K562 (cell line): ENCODE measurements around the gene PHLDB3. TPM values are rescaled to one million over a fixed set of nuclear protein-coding genes. Genes with fewer than 3 reads are reported as not detected.

Source experiments
- IRF2 ChIP-seq: sonication (generic); formaldehyde crosslinking; IDR thresholded peaks from 2 replicates; pipeline ENCODE4 v1.8.1; 2022; ENCODE audit warnings: mild to moderate bottlenecking, missing genetic modification reagents
- KAT2B ChIP-seq: IDR thresholded peaks from one replicate; pipeline ENCODE4 v1.6.1; 2012; ENCODE audit warnings: low read depth, mild to moderate bottlenecking, control low read depth, inconsistent platforms, low read length, moderate library complexity
- NELFE ChIP-seq: IDR thresholded peaks from 2 replicates; pipeline ENCODE4 v1.6.1; 2011; ENCODE audit warnings: mild to moderate bottlenecking; ENCODE audit not compliant: insufficient read depth, insufficient read length
- SMAD1 ChIP-seq: fragments of 150-350 bp; IDR thresholded peaks from 2 replicates; pipeline ENCODE4 v1.6.1; 2014; ENCODE audit warnings: low read length, low read depth; ENCODE audit not compliant: partially characterized antibody
- ZNF217 ChIP-seq: sonication (generic); formaldehyde crosslinking; IDR thresholded peaks from 2 replicates; pipeline ENCODE4 v1.8.0; 2022; ENCODE audit warnings: mild to moderate bottlenecking, missing genetic modification reagents
- ZNF444 ChIP-seq: fragments of 250-450 bp; sonication (Bioruptor Pico); IDR thresholded peaks from 2 replicates; pipeline ENCODE4 v1.4.0; 2020; ENCODE audit warnings: mild to moderate bottlenecking, moderate library complexity
- polyA plus RNA-seq, 8 experiments: library from polyadenylated mRNA; depleted of rRNA in 4 of 8; stranded (reverse) in 5 of 8; unstranded in 3 of 8; fragments of >200 nt; fragmentation: Nextera tagmentation in 2 of 8; fragmentation: Illumina TruSeq in 1 of 8; extraction: Ambion mirVana in 2 of 8; extraction: Trizol in 1 of 8; gene quantifications; 2 replicates each; pipeline versions ENCODE4 v1.2.1 to v1.2.3, GENCODE V29; 2011 to 2014; ENCODE audit warnings: inconsistent platforms in 1 of 8, missing spikeins in 1 of 8
- total RNA-seq, 7 experiments: library from RNA; depleted of rRNA in 6 of 7; stranded (reverse); fragments of >200 nt in 6 of 7; fragmentation: Illumina TruSeq in 2 of 7; extraction: Trizol in 2 of 7; gene quantifications; 2 replicates each; pipeline versions ENCODE4 v1.2.1 to v1.2.3, GENCODE V29; 2011 to 2021; ENCODE audit warnings: low replicate concordance in 1 of 7
- TF ChIP-seq, protein P1 (sequence below): sonication (generic); formaldehyde crosslinking; IDR thresholded peaks from 2 replicates; pipeline ENCODE4 v1.8.0; 2023; ENCODE audit warnings: mild to moderate bottlenecking, missing genetic modification reagents
- TF ChIP-seq, protein P2 (sequence below): fragments of 450-650 bp; IDR thresholded peaks from 2 replicates; pipeline ENCODE4 v1.6.1; 2017; ENCODE audit warnings: mild to moderate bottlenecking, moderate library complexity
- TF ChIP-seq, protein P3 (sequence below): IDR thresholded peaks from 2 replicates; pipeline ENCODE4 v1.6.1; 2012; ENCODE audit warnings: low read depth, low read length, improper control_type of control experiment, borderline replicate concordance
- TF ChIP-seq, protein P4 (sequence below): sonication (generic); formaldehyde crosslinking; IDR thresholded peaks from 2 replicates; pipeline ENCODE4 v1.8.1; 2023; ENCODE audit warnings: mild to moderate bottlenecking, missing genetic modification reagents
- TF ChIP-seq, protein P5 (sequence below): fragments of 450-650 bp; IDR thresholded peaks from 2 replicates; pipeline ENCODE4 v1.6.1; 2016; ENCODE audit warnings: antibody characterized with exemption
- TF ChIP-seq, protein P6 (sequence below): sonication (generic); formaldehyde crosslinking; IDR thresholded peaks from 2 replicates; pipeline ENCODE4 v1.8.1; 2022; ENCODE audit warnings: missing genetic modification reagents

Gene PHLDB3
- total and polyA plus RNA-seq, 9 of the 15 experiments (the other 6 are each of a cell fraction or from before 2014, with no cell fraction given): 0.04 to 23.5 (median 3.9) TPM

DNA sequence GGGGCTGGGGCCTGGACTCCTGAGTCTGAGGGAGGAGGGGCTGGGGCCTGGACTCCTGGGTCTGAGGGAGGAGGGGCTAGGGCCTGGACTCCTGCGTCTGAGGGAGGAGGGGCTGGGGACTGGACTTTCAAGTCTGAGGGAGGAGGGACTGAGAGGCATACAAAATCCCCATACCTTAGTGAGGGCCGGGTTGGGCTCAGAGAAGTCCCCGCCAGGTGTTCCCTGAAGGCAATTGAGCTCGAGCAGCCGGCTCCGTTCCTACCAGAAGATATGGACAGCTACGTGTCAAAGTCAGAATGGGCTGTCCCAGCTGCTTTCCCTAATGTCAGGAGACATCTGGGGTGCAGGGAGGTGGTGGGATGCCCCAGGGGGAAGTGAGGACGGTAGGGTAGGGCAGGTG is 9.5 kb downstream of the PHLDB3 start (continued):
- TF ChIP-seq, protein P1, sequence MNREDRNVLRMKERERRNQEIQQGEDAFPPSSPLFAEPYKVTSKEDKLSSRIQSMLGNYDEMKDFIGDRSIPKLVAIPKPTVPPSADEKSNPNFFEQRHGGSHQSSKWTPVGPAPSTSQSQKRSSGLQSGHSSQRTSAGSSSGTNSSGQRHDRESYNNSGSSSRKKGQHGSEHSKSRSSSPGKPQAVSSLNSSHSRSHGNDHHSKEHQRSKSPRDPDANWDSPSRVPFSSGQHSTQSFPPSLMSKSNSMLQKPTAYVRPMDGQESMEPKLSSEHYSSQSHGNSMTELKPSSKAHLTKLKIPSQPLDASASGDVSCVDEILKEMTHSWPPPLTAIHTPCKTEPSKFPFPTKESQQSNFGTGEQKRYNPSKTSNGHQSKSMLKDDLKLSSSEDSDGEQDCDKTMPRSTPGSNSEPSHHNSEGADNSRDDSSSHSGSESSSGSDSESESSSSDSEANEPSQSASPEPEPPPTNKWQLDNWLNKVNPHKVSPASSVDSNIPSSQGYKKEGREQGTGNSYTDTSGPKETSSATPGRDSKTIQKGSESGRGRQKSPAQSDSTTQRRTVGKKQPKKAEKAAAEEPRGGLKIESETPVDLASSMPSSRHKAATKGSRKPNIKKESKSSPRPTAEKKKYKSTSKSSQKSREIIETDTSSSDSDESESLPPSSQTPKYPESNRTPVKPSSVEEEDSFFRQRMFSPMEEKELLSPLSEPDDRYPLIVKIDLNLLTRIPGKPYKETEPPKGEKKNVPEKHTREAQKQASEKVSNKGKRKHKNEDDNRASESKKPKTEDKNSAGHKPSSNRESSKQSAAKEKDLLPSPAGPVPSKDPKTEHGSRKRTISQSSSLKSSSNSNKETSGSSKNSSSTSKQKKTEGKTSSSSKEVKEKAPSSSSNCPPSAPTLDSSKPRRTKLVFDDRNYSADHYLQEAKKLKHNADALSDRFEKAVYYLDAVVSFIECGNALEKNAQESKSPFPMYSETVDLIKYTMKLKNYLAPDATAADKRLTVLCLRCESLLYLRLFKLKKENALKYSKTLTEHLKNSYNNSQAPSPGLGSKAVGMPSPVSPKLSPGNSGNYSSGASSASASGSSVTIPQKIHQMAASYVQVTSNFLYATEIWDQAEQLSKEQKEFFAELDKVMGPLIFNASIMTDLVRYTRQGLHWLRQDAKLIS (CRISPR knock-in tag): no peak
- TF ChIP-seq ZNF217 (CRISPR knock-in tag) (no peak), ZNF444 (CRISPR knock-in tag) (no peak), SMAD1 (no peak), NELFE (no peak), KAT2B (no peak), IRF2 (CRISPR knock-in tag) (no peak)
- TF ChIP-seq, protein P2, sequence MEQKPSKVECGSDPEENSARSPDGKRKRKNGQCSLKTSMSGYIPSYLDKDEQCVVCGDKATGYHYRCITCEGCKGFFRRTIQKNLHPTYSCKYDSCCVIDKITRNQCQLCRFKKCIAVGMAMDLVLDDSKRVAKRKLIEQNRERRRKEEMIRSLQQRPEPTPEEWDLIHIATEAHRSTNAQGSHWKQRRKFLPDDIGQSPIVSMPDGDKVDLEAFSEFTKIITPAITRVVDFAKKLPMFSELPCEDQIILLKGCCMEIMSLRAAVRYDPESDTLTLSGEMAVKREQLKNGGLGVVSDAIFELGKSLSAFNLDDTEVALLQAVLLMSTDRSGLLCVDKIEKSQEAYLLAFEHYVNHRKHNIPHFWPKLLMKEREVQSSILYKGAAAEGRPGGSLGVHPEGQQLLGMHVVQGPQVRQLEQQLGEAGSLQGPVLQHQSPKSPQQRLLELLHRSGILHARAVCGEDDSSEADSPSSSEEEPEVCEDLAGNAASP: no peak
- TF ChIP-seq, protein P3, sequence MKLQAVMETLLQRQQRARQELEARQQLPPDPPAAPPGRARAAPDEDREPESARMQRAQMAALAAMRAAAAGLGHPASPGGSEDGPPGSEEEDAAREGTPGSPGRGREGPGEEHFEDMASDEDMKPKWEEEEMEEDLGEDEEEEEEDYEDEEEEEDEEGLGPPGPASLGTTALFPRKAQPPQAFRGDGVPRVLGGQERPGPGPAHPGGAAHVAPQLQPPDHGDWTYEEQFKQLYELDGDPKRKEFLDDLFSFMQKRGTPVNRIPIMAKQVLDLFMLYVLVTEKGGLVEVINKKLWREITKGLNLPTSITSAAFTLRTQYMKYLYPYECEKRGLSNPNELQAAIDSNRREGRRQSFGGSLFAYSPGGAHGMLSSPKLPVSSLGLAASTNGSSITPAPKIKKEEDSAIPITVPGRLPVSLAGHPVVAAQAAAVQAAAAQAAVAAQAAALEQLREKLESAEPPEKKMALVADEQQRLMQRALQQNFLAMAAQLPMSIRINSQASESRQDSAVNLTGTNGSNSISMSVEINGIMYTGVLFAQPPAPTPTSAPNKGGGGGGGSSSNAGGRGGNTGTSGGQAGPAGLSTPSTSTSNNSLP: no peak
- TF ChIP-seq, protein P4, sequence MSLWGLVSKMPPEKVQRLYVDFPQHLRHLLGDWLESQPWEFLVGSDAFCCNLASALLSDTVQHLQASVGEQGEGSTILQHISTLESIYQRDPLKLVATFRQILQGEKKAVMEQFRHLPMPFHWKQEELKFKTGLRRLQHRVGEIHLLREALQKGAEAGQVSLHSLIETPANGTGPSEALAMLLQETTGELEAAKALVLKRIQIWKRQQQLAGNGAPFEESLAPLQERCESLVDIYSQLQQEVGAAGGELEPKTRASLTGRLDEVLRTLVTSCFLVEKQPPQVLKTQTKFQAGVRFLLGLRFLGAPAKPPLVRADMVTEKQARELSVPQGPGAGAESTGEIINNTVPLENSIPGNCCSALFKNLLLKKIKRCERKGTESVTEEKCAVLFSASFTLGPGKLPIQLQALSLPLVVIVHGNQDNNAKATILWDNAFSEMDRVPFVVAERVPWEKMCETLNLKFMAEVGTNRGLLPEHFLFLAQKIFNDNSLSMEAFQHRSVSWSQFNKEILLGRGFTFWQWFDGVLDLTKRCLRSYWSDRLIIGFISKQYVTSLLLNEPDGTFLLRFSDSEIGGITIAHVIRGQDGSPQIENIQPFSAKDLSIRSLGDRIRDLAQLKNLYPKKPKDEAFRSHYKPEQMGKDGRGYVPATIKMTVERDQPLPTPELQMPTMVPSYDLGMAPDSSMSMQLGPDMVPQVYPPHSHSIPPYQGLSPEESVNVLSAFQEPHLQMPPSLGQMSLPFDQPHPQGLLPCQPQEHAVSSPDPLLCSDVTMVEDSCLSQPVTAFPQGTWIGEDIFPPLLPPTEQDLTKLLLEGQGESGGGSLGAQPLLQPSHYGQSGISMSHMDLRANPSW (CRISPR knock-in tag): no peak
- TF ChIP-seq, protein P5, sequence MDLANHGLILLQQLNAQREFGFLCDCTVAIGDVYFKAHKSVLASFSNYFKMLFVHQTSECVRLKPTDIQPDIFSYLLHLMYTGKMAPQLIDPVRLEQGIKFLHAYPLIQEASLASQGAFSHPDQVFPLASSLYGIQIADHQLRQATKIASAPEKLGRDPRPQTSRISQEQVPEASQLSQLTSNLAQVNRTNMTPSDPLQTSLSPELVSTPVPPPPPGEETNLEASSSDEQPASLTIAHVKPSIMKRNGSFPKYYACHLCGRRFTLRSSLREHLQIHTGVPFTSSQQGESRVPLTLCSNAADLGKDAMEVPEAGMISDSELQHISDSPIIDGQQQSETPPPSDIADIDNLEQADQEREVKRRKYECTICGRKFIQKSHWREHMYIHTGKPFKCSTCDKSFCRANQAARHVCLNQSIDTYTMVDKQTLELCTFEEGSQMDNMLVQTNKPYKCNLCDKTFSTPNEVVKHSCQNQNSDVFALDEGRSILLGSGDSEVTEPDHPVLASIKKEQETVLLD: no peak
- TF ChIP-seq, protein P6, sequence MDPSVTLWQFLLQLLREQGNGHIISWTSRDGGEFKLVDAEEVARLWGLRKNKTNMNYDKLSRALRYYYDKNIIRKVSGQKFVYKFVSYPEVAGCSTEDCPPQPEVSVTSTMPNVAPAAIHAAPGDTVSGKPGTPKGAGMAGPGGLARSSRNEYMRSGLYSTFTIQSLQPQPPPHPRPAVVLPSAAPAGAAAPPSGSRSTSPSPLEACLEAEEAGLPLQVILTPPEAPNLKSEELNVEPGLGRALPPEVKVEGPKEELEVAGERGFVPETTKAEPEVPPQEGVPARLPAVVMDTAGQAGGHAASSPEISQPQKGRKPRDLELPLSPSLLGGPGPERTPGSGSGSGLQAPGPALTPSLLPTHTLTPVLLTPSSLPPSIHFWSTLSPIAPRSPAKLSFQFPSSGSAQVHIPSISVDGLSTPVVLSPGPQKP (CRISPR knock-in tag): no peak
